Measurements from ENCODE around the gene ZNF791. TPM values are rescaled to one million over a fixed set of nuclear protein-coding genes. Genes with fewer than 3 reads are reported as not detected.

Gene ZNF791
- total and polyA plus RNA-seq, 2 experiments from 2014 or later = 12.2 to 15.3 TPM

DNA sequence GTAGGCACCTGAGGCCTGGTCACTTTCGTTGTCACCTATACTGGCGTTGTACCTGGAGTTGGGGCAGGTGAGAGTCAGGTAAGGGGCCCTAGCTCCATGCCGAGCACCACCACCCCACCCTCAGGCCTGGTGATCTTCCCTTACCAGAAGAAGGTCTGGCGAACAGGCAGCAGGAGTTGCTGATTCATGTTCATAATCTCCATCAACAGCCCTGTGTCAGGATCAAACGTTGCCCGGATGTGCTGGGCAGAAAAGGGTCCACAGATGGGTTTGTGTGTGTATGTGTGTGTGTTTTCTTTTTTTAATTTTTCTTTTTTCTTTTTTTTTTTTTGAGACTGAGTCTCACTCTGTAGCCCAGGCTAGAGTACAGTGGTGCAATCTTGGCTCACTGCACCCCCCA is 41.5 kb downstream of the ZNF791 start (continued):
- TF ChIP-seq, protein P1, sequence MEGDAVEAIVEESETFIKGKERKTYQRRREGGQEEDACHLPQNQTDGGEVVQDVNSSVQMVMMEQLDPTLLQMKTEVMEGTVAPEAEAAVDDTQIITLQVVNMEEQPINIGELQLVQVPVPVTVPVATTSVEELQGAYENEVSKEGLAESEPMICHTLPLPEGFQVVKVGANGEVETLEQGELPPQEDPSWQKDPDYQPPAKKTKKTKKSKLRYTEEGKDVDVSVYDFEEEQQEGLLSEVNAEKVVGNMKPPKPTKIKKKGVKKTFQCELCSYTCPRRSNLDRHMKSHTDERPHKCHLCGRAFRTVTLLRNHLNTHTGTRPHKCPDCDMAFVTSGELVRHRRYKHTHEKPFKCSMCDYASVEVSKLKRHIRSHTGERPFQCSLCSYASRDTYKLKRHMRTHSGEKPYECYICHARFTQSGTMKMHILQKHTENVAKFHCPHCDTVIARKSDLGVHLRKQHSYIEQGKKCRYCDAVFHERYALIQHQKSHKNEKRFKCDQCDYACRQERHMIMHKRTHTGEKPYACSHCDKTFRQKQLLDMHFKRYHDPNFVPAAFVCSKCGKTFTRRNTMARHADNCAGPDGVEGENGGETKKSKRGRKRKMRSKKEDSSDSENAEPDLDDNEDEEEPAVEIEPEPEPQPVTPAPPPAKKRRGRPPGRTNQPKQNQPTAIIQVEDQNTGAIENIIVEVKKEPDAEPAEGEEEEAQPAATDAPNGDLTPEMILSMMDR (conservative IDR thresholded peaks at IDR 0.05; ENCODE audit: low read depth in 2 of 2) = no peak
- TF ChIP-seq ZNF462 (CRISPR knock-in tag; IDR thresholded peaks at IDR 0.05) (no peak), EZH2 (IDR thresholded peaks at IDR 0.05; ENCODE audit: low read depth, unreplicated experiment) (no peak), STAT1 (IDR thresholded peaks at IDR 0.05; ENCODE audit: unreplicated experiment) (no peak)

DNA sequence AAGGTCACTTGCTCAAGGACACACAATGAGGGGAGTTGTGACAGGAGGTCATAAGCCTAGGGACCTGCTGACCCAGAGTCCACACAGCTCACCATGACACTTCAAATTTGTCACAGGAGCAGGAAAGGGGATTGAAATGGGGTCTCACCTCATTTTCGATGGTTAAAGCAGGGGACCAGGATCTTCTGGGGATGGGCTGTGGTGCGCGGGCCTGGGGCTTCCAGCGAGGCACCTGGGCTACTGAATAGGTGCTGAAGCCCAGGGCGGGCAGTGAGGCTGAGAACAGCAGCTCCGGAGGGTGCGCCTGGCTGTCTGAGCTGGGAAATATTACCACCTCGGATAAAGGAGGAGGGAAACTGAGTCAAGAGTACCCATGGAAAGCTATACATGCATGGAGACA is 44.8 kb downstream of the ZNF791 start:
- Histone ChIP-seq H3K4me3 (no peak overlapping the region), H3K79me2 (replicated peaks; ENCODE audit: insufficient read depth) (no peaks in the 10 kb centered on the region), H3K4me2 (no peak overlapping the region), H3K4me1 (ENCODE audit: insufficient read depth) (no peaks in the 10 kb centered on the region), H3K36me3 (ENCODE audit: insufficient read depth) (peaks cover 7% of the 10 kb centered on the region; the same call in 1 of the 2 replicates), H3K27ac (ENCODE audit: low read depth) (no peak overlapping the region), H4K20me1 (replicated peaks; ENCODE audit: insufficient read depth) (no peaks in the 10 kb centered on the region), H2AFZ (no peak overlapping the region), H3K9me2 (ENCODE audit: insufficient read depth) (no peaks in the 10 kb centered on the region), H3F3A (replicated peaks; ENCODE audit: low read depth) (peaks cover 13% of the 10 kb centered on the region), H3K27me3 (ENCODE audit: insufficient read depth) (no peaks in the 10 kb centered on the region)
- H3K4me3 Mint-ChIP-seq = peak overlapping the region; percentile 5; the same call in 1 of the 3 replicates
- no peak for DNase-seq (ENCODE audit: low spot score)
- no peak overlapping the region for H3K27ac Mint-ChIP-seq
- H3K36me3 Mint-ChIP-seq (ENCODE audit: low read depth) = peaks cover 55% of the 10 kb centered on the region
- no peaks in the 10 kb centered on the region for H3K9me3 Mint-ChIP-seq
- no peak for ATAC-seq
- H3K4me1 Mint-ChIP-seq = peaks cover 6% of the 10 kb centered on the region; the same call in 2 of the 3 replicates
- H3K27me3 Mint-ChIP-seq (ENCODE audit: insufficient read depth, low read depth, poor library complexity) = peaks cover 4% of the 10 kb centered on the region
- TF ChIP-seq ZNF331 (CRISPR knock-in tag; IDR thresholded peaks at IDR 0.05; ENCODE audit: low read depth) (no peak), CREB1 (CRISPR knock-in tag; IDR thresholded peaks at IDR 0.05; ENCODE audit: low read depth) (no peak), NANOG (IDR thresholded peaks at IDR 0.05; ENCODE audit: borderline replicate concordance) (no peak), EZH2 (IDR thresholded peaks at IDR 0.05; ENCODE audit: low read depth, unreplicated experiment) (no peak), STAT1 (IDR thresholded peaks at IDR 0.05; ENCODE audit: unreplicated experiment) (no peak)
- TF ChIP-seq, protein P2, sequence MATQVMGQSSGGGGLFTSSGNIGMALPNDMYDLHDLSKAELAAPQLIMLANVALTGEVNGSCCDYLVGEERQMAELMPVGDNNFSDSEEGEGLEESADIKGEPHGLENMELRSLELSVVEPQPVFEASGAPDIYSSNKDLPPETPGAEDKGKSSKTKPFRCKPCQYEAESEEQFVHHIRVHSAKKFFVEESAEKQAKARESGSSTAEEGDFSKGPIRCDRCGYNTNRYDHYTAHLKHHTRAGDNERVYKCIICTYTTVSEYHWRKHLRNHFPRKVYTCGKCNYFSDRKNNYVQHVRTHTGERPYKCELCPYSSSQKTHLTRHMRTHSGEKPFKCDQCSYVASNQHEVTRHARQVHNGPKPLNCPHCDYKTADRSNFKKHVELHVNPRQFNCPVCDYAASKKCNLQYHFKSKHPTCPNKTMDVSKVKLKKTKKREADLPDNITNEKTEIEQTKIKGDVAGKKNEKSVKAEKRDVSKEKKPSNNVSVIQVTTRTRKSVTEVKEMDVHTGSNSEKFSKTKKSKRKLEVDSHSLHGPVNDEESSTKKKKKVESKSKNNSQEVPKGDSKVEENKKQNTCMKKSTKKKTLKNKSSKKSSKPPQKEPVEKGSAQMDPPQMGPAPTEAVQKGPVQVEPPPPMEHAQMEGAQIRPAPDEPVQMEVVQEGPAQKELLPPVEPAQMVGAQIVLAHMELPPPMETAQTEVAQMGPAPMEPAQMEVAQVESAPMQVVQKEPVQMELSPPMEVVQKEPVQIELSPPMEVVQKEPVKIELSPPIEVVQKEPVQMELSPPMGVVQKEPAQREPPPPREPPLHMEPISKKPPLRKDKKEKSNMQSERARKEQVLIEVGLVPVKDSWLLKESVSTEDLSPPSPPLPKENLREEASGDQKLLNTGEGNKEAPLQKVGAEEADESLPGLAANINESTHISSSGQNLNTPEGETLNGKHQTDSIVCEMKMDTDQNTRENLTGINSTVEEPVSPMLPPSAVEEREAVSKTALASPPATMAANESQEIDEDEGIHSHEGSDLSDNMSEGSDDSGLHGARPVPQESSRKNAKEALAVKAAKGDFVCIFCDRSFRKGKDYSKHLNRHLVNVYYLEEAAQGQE (IDR thresholded peaks at IDR 0.05; ENCODE audit: unreplicated experiment) = no peak
- TF ChIP-seq, protein P1 (conservative IDR thresholded peaks at IDR 0.05; ENCODE audit: low read depth in 2 of 2) = no peak
- TF ChIP-seq, protein P3, sequence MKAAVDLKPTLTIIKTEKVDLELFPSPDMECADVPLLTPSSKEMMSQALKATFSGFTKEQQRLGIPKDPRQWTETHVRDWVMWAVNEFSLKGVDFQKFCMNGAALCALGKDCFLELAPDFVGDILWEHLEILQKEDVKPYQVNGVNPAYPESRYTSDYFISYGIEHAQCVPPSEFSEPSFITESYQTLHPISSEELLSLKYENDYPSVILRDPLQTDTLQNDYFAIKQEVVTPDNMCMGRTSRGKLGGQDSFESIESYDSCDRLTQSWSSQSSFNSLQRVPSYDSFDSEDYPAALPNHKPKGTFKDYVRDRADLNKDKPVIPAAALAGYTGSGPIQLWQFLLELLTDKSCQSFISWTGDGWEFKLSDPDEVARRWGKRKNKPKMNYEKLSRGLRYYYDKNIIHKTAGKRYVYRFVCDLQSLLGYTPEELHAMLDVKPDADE (IDR thresholded peaks at IDR 0.05) = no peak

Measured in GM23338 (cell line).